Suppressor macrophage (primary cell): ENCODE measurements around the gene GDF7.

Experiments
- DNase-seq, 4 experiments: peaks; one replicate each; pipeline ENCODE4 v3.0.0-alpha.2; 2020 to 2022

GDF7 gene

DNA sequence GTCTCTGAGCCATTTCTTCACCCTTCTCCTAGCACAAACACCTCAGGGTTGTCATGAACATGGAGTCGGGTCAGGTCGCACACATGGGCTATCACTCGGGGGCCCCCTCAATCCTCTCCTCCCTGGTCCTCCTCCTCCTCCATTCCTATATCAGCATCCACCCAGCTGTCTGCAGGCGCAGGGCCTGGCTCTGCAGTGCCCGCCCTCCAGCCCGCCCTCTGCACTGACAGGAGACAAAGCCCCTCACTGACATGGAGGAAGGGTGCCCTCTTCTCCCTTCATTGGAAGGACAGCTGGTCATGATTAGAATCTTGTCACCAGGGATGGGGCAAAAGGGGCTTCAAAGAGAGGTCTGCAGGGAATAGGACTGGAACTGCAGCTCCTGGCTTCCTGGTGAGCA is 37.8 kb upstream of the GDF7 start:
- DNase-seq, result no peak

DNA sequence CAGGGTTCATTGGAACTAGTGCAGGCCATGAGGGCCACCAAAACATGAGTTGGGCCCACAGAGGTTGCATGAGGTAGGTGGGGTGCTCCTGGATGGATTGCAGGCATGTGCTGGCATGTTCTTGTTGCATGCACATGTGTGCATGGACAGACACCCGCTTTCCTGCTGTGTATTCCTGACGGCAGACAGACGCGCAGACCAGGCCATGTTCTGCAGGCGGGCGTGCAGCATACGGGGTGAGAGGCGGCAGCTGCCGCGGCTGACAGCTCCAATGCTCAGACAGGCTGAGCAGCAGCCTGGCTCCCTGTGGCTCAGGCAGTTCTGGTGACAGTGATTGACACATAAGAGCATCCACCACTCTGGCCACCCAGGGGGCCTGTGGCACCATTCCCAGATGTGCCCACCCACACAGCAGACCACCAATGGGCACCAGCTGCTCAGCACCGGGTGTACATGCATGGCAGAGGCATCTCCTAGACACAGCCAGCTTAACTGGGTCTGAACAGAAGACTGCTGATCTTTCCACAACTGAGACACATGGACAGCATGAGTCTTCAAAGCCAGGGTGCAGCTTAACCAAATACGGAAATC is 37.3 kb upstream of the GDF7 start:
- DNase-seq, result no peak

DNA sequence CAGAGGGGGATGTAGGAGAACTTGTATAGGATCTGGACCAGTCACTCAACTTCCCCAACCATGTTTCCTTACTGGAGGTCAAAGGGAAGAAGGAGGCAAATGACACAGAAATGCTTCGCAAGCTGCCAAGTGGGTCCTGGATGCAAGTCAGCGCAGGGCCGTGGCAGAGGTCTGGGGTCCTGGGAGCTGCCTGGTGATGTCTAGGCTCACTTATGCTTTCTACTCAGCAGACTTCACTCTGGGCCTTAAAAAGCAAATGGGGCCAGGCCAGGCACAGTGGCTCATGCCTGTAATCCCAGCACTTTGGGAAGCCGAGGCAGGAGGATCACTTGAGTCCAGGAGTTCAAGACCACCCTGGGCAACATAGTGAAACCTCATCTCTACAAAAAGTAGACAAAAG is 36.0 kb upstream of the GDF7 start:
- no peak for DNase-seq

DNA sequence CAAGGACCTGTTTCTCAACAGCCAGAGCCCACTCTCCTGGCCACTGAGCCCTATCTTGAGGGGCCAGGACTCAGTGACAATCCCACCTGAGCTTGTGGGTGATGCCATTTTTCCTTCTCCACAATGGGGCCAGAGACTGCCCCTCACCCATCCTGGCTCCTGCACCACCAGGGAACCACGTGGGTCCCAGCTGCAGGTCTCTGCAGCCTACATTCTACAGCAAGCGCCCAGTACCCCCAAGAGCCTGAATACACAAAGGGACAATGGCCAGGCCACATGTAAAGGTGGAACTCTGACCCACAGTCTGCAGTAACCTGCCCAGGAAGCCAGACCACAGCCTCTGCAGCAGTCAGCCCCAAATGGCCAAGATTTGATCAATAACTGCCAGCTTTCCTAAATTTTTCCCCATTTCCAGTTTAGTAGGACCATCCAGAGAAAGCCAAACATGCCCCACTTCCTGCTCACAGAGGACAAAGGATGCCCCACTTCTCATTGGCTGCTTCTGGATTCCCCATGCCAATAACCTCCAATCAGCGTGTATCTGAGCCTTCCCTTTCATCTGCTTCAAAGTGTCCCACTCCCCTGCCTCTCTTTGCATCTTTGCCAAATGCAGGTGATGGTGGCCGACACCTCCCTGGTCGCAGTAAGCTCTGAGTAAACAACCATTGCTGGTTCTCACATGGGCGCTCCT is 35.2 kb upstream of the GDF7 start:
- DNase-seq, result no peak

DNA sequence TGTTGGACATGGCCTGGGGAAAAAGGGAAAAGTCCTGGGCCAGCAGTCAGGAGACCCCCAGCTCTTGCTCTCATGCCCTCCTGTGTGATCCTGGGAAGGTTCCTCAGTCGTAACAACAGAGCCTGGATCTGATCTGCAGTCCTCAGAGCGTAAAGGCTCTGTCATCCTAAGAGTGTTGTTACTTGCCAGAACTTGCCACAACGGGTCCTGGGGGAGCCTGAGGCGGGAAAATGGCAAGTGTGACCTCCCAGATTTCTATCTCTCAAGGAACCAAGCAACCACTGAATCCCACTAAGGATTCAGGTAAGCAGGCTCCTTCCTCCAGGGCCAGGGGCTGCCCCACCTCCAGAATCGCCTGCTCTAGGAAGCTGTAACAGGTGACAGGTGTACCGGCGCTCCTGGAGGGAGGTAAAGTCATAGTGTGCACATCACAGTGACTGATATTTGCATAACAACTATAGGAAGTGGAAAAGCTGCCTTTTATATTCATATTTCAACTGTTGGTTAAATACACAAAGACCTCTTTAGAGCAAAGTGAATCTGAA is 34.4 kb upstream of the GDF7 start:
- DNase-seq, result no peak

DNA sequence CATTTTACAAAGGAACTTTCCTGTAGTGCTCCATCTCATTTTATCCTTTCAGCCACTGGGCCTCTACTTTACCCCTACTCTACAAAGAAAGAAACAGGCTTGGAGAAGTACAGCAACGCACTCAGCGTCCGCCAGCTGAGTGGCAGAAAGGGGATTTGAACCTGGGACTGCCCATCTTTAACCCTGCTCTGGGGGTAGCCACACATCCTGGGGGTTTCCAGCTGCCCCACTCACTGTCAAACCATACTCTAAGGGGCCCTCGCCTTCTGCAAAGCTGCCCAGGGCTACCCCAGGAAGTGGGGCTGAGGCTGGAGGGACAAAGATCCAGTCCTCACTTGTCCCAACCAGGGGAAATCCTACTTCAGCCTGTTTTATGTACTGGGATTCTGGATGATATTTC is 33.9 kb upstream of the GDF7 start:
- no peak for DNase-seq

DNA sequence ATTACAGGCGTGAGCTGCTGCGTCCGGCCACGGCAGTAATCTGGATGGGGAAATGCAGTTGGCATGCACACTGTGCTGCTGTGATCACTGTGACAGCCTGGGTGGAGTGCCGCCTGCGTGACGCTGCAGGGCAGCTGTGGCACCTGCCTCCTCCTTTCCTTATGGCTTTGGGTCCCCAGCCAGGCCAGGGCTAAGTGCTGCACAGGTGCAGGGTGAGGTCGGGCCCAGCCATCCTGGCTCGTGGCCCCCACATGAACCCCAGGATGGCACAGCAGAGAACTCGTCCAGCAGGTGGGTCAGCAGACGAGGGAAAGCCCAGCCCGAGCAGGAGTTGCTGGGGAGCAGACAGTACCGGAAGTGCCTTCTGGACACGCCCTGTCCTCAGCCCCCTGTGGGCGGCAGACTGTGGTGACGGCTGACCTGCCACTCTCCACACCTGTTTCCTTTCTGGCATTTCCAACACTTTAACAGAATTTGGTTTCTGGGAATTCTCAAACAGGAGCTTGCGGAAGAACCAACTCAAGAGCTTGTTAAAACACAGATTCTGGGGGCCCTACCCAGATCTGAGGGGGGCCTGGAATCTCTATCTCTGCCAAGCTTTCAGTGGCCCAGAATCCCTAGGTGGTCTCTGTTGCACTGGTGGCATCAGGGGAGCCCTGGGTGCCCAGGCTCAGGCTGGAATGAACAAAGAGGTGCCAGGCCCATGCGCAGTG is 33.0 kb upstream of the GDF7 start:
- no peak for DNase-seq

DNA sequence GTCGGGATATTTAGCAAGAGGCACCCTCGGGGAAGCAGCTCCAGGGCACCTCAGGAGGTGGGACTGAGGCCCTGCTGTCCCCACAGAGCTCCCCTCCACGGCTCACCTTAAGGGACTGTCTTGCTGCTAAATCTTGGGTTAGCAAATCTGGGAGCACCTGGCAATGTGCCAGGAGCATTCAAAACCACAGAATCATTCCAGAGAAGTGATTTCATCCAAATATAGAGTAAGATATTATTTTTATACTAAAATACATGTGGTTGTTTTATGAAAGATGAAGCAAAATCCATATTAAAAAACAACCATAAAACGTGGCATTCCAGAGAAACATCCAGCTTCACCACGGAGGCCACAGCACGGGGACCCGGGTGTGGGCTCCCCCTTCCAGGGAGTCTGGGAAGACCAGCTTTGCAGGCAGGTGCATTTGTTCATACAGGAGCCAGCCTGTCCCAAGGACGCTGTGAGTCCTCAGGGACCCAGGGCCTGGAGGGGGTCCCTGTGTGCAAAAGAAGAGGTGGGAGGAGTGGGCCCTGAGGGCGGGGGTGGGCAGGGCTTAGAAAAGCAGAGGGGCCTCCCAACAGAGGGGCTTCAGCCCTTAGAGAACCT is 32.3 kb upstream of the GDF7 start:
- no peak for DNase-seq

DNA sequence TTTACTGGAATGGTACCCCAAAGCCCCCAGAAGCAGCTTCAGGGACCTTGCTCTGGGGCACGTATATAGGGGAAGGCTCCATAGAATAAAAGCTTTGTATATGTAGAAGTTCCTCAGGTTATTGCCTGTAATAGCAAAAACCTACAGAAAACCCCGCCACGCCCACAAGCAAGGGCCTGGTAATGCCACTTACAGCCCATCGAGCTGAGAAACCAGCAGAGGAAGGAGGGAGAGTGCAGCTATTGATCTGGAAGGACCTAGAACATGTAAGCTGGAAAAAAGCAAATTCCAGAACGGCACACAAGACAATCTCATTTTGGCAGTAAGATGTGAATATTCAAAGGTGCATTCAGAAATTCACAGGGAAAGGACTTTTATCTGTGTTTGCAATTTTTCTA is 31.8 kb upstream of the GDF7 start:
- no peak for DNase-seq

DNA sequence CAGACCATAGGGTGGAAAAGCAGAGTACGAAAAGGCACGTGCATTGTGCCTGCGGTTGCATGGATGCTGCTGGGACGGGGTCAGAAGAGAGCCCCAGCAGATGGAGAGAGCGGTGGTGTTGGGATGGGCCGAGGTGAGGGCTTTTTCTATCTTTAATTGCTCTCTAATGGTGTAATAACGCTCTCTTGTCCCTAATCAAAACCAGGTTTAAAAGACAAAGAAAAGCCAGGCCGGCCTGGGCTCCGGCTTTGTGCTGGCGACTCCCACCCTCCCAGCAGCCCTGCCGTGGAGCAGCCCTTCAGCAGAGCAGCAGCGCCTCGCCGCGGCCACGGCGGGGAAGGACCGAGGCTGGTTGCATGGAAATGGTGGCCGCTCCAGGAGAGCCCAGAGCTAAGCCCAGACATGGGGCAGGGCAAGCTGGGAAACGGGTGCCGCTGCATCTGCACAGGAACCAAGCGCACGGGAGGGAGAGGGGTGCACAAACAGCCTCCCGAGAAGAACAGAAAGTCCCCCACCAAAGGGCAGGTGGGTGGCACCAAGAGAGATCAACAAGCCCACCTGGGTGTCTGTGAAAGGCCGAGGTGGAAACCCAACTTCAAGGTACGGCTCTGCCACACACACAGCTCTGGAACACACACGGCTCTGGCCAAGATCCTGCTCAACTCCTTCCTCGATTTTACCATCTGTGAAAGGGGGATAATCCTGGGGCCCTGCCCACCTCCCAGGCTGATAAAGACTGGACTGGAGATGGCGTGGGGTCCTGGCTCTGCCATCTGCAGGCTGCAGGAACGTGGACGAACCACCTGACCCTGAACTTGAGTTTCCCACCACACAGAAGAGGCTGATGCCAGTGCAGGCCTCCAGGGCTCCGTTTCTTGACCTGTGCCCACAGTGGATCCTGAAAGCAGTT is 31.0 kb upstream of the GDF7 start:
- DNase-seq, result peak; percentile 64 to 81 (median 70)

DNA sequence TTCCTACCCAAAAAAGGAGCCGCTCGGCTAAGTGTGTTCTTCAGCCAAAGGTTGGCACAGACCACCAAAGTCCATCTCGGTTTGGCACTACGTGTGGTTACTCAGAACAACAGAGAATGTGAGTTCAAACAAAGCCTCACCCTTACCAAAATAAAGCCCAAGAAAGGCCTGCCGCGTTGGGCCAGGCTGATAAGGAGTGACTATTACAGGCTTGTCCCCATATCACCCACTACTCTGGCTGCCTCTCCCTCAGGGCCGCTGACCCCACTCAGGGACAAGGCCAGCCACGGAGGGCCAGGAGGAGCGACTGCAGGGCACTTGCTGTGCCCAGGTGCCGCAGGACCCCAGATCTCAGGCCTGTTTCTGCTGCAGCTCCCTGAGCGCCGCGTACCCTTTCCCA is 29.8 kb upstream of the GDF7 start:
- no peak for DNase-seq

DNA sequence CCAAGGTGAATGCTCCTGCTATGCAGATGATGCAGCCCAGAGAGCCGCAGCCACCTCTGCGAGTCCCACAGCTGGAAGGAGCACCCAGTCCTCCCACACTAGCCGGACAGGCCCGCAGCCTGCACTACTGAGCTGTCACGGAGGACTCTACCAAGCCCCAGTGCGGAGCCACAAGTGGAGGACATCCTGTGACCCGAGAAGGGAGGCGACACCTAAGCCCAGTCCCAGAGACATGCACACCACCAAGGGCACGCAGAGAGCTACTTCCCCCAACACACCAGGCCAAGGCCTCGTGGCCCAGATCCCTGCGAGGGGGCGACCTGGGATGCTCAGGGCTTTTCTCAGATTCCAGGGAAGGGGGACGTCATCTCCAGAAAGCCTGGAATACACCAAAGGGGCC is 28.9 kb upstream of the GDF7 start:
- no peak for DNase-seq

DNA sequence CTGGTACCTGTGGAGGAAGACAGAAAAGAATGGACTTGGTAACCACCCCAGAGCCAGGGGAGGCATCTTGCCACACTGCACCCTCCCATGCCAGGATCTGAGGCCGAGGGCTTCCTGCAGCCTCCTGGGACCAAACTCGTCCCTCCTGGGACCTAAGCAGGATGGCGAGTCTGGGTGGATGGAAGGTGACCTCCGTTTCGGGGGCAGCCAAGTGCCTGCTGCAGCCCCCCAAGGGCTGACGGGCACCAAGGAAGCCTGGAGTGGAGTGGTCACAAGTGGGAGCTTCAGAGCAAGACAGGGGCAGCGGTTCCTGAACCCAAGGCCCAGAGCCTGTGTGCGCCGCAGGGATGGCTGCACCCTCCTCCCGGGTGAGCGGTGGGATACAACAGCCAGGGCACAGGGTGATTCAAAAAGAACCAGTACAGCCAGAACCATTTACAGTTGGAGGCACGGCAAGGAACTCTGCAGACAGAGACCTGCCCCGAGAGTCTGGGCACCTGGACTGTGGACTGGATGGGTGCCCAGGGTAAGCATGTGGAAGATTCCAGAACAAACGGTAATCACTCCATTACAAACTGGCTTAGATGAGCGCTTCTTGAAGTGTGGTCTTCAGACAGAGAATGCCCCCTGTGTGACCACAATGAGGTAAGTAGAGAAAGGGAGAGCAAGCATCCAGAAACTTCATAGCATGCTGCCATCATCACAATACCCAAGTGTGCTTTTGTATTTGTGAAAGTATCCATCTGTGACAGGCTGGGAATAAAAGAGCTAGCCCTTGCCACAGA is 28.1 kb upstream of the GDF7 start:
- no peak for DNase-seq

DNA sequence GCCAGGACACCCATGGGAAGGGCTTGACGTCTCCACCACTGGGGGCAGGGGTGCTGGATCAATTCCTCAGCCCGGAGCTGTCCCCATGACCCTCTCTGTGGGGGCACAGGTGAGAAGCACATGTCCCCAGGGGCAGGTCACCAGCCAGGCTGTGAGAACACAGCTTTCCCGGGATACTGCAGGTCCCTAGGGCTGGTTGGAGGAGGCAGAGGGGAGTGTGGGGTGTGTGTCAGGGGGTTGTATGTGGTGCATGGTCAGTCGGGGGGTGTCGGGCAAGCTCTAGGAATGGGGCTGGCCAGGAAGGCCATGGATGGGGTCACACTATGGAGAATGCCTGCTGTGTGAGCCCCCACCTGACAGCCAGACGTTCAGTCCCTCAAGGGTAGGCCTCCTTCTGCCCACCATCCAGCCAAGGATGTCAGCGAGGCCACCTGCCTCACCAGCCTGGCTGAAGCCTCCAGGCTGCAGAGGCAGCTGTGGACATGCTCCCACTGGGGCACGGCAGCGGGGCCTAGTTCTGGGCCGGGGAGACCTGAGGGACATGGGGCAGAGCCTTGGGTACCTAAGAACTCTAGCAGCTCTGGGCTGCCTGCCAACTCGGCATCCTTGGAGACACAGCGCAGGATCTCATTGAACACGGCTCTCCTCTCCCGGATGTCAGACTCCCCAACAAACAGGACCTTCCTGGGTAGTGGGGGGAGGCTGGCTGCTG is 26.4 kb upstream of the GDF7 start:
- DNase-seq, result no peak

DNA sequence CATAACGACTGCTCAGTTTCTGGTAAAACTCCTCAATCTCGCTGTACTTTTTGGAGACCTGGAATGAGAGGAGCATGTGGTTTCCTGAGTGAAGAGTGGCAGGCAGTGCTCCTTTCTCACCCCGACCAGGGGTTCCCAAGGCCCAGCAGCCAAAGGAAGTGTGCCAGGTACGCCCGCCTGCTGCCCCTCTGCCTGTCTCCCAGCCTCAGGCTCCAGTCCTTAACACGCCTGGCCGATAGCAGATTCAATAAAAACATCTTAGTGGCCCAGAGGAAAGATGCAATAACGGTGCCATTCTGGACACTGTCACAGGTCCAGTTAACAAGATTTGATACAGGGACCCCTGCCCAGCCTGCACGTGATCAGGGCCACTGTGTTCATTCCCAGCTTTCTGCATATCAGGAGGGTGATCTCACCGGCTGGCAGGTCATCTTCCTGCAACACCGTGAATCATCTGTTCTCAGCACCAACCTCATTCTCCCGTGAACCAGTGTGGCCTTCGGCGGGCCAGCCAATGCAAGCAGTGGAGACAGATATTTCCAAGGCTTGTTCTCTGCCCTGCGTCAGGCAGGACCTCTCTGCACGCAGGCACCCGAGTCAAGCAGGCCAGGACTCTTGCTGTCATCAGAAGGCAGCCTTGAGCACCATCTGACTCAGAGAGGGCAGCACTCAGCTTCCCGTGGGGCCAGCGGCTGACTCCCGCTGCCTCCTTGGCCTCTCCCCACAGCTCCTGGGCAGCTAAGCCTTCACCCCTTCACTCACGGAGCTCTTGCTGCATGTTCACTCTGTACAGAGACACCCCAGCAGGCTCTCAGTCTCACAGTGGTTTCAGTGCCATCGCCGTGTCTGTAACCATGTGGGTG is 25.6 kb upstream of the GDF7 start:
- no peak for DNase-seq

DNA sequence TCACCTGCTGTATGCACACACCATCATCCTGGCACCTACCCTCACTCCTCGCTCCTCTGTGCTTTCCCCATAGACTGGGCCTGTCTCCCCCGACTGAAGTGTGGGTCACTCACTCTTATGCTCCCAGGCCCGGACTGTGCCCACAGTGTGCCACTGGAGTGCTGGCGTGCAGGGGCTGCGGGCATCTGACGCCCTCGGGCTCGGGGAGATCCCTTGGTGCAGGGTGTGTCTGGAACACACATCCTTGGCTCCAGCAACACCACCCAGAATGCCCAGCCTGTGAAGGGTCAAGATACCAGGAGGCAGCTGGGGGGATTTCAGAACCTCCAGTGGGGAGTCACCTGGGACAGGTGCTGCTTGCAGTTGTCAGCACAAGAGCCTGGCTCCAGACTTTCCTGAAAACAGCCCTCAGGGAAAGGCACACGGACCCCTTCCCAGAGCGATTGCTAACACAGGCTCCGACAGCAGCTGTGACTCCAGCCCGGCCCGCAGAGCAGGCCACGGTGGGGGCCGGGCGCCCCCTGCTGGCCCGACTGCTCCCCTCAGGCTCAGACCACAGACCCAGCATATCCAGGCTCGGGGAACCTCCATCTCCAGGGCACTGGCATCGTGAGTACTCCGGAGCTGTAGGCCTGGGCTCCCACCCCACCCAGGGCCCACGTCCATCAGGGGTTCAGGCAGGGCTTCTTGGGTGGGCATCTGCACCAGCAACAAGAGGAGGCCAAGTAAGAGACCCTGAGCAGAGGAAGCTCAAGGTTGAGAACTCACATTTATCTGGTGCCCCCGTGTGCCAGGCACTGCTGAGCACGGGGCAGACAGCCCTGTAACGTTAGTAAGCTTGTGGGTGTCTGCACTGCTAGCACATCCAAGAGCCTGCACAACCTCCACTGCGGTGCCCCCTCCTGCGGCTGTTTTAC is 24.6 kb upstream of the GDF7 start:
- DNase-seq, result peak; percentile 74 to 87 (median 84)

DNA sequence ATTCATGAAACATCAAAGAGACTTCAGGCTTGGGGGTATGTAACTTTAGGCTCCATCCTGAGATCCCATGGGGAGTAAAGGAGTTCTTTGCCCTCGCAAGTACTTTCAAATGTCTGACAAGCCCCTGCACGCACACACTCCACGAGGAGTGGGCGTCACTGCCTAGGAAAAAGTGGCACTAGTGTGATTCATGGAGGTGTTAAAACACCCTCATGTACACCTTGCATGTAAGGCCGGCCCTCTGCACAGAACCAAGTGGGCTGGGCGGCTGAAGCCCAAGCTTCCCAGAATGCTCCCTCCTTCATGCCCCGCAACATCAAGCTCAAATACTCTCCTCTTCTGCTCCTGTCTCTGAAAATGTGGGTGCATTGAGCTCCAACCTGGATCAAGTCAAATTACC is 23.9 kb upstream of the GDF7 start:
- DNase-seq, result no peak

DNA sequence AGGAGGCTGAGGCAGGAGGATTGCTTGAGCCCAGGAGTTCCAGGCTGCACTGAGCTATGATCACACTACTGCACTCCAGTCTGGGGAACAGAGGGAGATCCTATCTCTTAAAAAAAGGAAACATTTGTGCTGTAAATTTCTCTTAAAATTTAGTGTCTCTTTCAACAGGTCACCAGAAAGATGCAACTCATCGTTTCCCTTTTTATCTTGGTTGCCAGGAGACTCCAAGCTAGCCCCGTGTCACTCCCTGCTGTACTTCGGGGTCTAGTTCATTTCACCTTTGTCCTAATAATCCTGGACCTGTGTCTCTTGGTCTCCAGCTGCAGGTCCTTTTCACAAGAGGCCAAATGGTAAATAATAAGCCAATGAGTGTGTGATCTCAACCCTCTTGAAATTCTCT is 23.1 kb upstream of the GDF7 start:
- no peak for DNase-seq

DNA sequence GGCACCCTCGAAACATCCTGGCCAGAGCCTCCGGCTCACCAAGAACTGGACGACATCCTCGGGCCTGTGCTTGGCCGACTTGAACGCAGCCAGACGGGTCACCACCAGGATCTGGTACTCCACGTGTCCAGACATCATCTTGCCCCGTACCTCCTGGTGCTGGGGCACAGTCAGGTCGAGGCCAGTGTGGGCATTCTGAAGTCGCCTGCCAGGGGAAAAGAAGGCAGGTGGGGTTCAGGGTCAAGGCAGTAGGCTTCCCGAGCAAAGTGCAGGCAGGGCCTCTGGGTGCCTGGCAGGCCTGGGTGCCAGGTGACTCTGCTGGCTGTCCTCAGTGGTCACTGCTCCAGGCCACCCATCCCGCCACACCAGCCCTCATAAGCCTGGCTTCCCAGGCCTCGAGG is 21.6 kb upstream of the GDF7 start:
- DNase-seq, result no peak
